ENCODE results near the gene USP48. TPM values are rescaled to one million over a fixed set of nuclear protein-coding genes. Genes with fewer than 3 reads are reported as not detected.

The USP48 gene
- total RNA-seq, 4 donors from 2014 or later, result 23.5 to 51.9 (median 39.7) TPM

GRCh38 chr1:21755067-21755466 lies 27.9 kb downstream of the USP48 start:
- Histone ChIP-seq H3K9me3 (no peaks in the 10 kb centered on the region), H3K27me3 (no peaks in the 10 kb centered on the region), H3K36me3 (peaks cover 18 to 70% (median 26%) of the 10 kb centered on the region in 3 donors), H3K4me3 (no peak overlapping the region), H3K27ac (no peak overlapping the region), H3K4me1 (peaks cover 0 to 7% (median 5%) of the 10 kb centered on the region in 3 donors)
- WGBS, 2 donors, result 90 to 97% methylated on average over 2 of the region's 2 CpGs
- intact Hi-C loops (cut with DNase I), result no loop called here
- no peak for TF ChIP-seq POLR2A (IDR thresholded peaks at IDR 0.05)
- no peak for TF ChIP-seq CTCF (IDR thresholded peaks at IDR 0.05)
- DNase-seq, result no peak

GRCh38 chr1:21754583-21754982 lies 28.4 kb downstream of the USP48 start:
- Histone ChIP-seq H3K4me3 (no peak overlapping the region), H3K36me3 (peaks cover 18 to 75% (median 26%) of the 10 kb centered on the region in 3 donors), H3K4me1 (peaks cover 0 to 4% (median 3%) of the 10 kb centered on the region in 3 donors), H3K27ac (no peak overlapping the region), H3K9me3 (no peaks in the 10 kb centered on the region), H3K27me3 (no peaks in the 10 kb centered on the region)
- intact Hi-C loops (cut with DNase I), result no loop called here
- no peak for TF ChIP-seq CTCF (IDR thresholded peaks at IDR 0.05)
- no peak for TF ChIP-seq POLR2A (IDR thresholded peaks at IDR 0.05)
- 95 to 100% methylated on average over 2 of the region's 3 CpGs for WGBS, 2 donors
- no peak for DNase-seq

GRCh38 chr1:21752186-21752585 lies 30.8 kb downstream of the USP48 start:
- Histone ChIP-seq H3K36me3 (peaks cover 18 to 99% (median 26%) of the 10 kb centered on the region in 3 donors), H3K9me3 (no peaks in the 10 kb centered on the region), H3K4me3 (no peak overlapping the region), H3K27ac (no peak overlapping the region), H3K27me3 (no peaks in the 10 kb centered on the region), H3K4me1 (no peaks in the 10 kb centered on the region)
- intact Hi-C loops (cut with DNase I), result no loop called here
- DNase-seq, result no peak
- WGBS, 2 donors, result 87 to 92% methylated on average over 2 of the region's 2 CpGs
- TF ChIP-seq CTCF (IDR thresholded peaks at IDR 0.05), result no peak
- no peak for TF ChIP-seq POLR2A (IDR thresholded peaks at IDR 0.05)

GRCh38 chr1:21751281-21751680 lies 31.7 kb downstream of the USP48 start:
- 86 to 89% methylated on average over 2 of the region's 2 CpGs for WGBS, 2 donors
- no peak overlapping the region for H3K4me3 ChIP-seq
- no peaks in the 10 kb centered on the region for H3K27me3 ChIP-seq
- DNase-seq, result no peak
- intact Hi-C loops (cut with DNase I), result no loop called here
- peaks cover 18 to 100% (median 26%) of the 10 kb centered on the region in 3 donors for H3K36me3 ChIP-seq
- no peak overlapping the region for H3K27ac ChIP-seq
- H3K4me1 ChIP-seq, result no peaks in the 10 kb centered on the region
- TF ChIP-seq POLR2A (IDR thresholded peaks at IDR 0.05), result no peak
- no peak for TF ChIP-seq CTCF (IDR thresholded peaks at IDR 0.05)
- H3K9me3 ChIP-seq, result no peaks in the 10 kb centered on the region

- no peaks in the 10 kb centered on the region for H3K4me1 ChIP-seq
- peaks cover 18 to 100% (median 26%) of the 10 kb centered on the region in 3 donors for H3K36me3 ChIP-seq
- 46 to 47% methylated on average over 2 of the region's 2 CpGs for WGBS, 2 donors
- no peak overlapping the region for H3K27ac ChIP-seq
- no peaks in the 10 kb centered on the region for H3K9me3 ChIP-seq
- TF ChIP-seq CTCF (IDR thresholded peaks at IDR 0.05) (no peak), POLR2A (IDR thresholded peaks at IDR 0.05) (no peak)
- intact Hi-C loops (cut with DNase I), result no loop called here
- no peak for DNase-seq
- H3K27me3 ChIP-seq, result no peaks in the 10 kb centered on the region
- no peak overlapping the region for H3K4me3 ChIP-seq
These were observed 32.1 kb downstream of the USP48 start for GRCh38 chr1:21750841-21751240.

Measured in esophagus squamous epithelium (tissue), 5 donors.